WTC11 (cell line): ENCODE results near the gene CDH16. TPM values are rescaled to one million over a fixed set of nuclear protein-coding genes. Genes with fewer than 3 reads are reported as not detected.

ENCODE experiments used
- ATAC-seq: fragments of 200-7000 bp; cut with Tn5 transposase; 2 replicates; pipeline ENCODE4 v1.10.0; 2021; ENCODE audit warnings: mild to moderate bottlenecking, moderate library complexity
- CTCF ChIA-PET: fragments of 300-600 bp; sonication (Branson Sonifier 250); formaldehyde crosslinking; loops from one replicate; lab custom pipeline; 2021; ENCODE audit warnings: antibody characterized with exemption; lab: Charles Lee
- POLR2A ChIA-PET: fragments of 350-600 bp; sonication (Branson Sonifier 250); formaldehyde crosslinking; loops from one replicate; lab custom pipeline; 2021; ENCODE audit warnings: antibody characterized with exemption; lab: Charles Lee
- DNase-seq: peaks from one replicate; pipeline ENCODE4 v3.0.0; 2021; ENCODE audit warnings: low spot score
- H3K27ac Mint-ChIP-seq: 2 replicates; pipeline ENCODE4 v1.8.0; 2021; ENCODE audit warnings: mixed read lengths
- H3K27me3 Mint-ChIP-seq: 2 replicates; pipeline ENCODE4 v1.8.0; 2021; ENCODE audit warnings: low read depth, mild to moderate bottlenecking, moderate library complexity, mixed read lengths
- H3K36me3 Mint-ChIP-seq: 2 replicates; pipeline ENCODE4 v1.8.0; 2021; ENCODE audit warnings: mixed read lengths
- H3K4me1 Mint-ChIP-seq: 2 replicates; pipeline ENCODE4 v1.8.0; 2022; ENCODE audit warnings: mixed read lengths
- H3K4me3 Mint-ChIP-seq: 2 replicates; pipeline ENCODE4 v1.8.0; 2021; ENCODE audit warnings: mild to moderate bottlenecking, moderate library complexity, mixed read lengths
- H3K9me3 Mint-ChIP-seq: 2 replicates; pipeline ENCODE4 v1.8.0; 2021; ENCODE audit warnings: mixed read lengths
- FOXK1 ChIP-seq: sonication (generic); formaldehyde crosslinking; IDR thresholded peaks from 2 replicates; pipeline ENCODE4 v1.8.0; 2022; ENCODE audit warnings: mild to moderate bottlenecking, moderate library complexity, missing genetic modification reagents
- FOXP1 ChIP-seq: sonication (generic); formaldehyde crosslinking; IDR thresholded peaks from 2 replicates; pipeline ENCODE4 v1.8.0; 2022; ENCODE audit warnings: missing genetic modification reagents, mild to moderate bottlenecking, moderate library complexity, borderline replicate concordance
- GTF2I ChIP-seq: fragments of 250-450 bp; sonication (Bioruptor Pico); conservative IDR thresholded peaks from 2 replicates; pipeline ENCODE4 v1.4.0; 2021; ENCODE audit warnings: mild to moderate bottlenecking
- IRF2 ChIP-seq: sonication (generic); formaldehyde crosslinking; IDR thresholded peaks from 2 replicates; pipeline ENCODE4 v1.8.0; 2022; ENCODE audit warnings: low read depth, missing genetic modification reagents, borderline replicate concordance
- JAZF1 ChIP-seq: fragments of 250-450 bp; sonication (Bioruptor Pico); IDR thresholded peaks from 2 replicates; pipeline ENCODE4 v1.9.0; 2021; ENCODE audit warnings: moderate library complexity, mild to moderate bottlenecking, inconsistent platforms
- SMAD3 ChIP-seq: sonication (generic); formaldehyde crosslinking; IDR thresholded peaks from 2 replicates; pipeline ENCODE4 v1.8.0; 2022; ENCODE audit warnings: missing genetic modification reagents, mild to moderate bottlenecking, borderline replicate concordance
- TEAD4 ChIP-seq: sonication (generic); formaldehyde crosslinking; IDR thresholded peaks from 2 replicates; pipeline ENCODE4 v1.8.0; 2022; ENCODE audit warnings: mild to moderate bottlenecking, missing genetic modification reagents
- ZNF121 ChIP-seq: sonication (generic); formaldehyde crosslinking; IDR thresholded peaks from 2 replicates; pipeline ENCODE4 v1.8.0; 2023; ENCODE audit warnings: missing genetic modification reagents
- total RNA-seq: library from RNA; stranded (reverse); gene quantifications from 3 replicates; pipeline ENCODE4 v1.2.3, GENCODE V29; 2021
- TF ChIP-seq, protein P1 (sequence below): fragments of 250-450 bp; sonication (Bioruptor Pico); conservative IDR thresholded peaks from 2 replicates; pipeline ENCODE4 v1.9.0; 2021; ENCODE audit warnings: mild to moderate bottlenecking
- TF ChIP-seq, protein P2 (sequence below): sonication (generic); formaldehyde crosslinking; IDR thresholded peaks from 2 replicates; pipeline ENCODE4 v1.8.1; 2023; ENCODE audit warnings: mild to moderate bottlenecking, missing genetic modification reagents
- TF ChIP-seq, protein P3 (sequence below): sonication (generic); formaldehyde crosslinking; IDR thresholded peaks from 2 replicates; pipeline ENCODE4 v1.8.1; 2022; ENCODE audit warnings: mild to moderate bottlenecking, moderate library complexity, missing genetic modification reagents
- TF ChIP-seq, protein P4 (sequence below): sonication (generic); formaldehyde crosslinking; IDR thresholded peaks from 2 replicates; pipeline ENCODE4 v1.8.1; 2023; ENCODE audit warnings: mild to moderate bottlenecking, missing genetic modification reagents, moderate library complexity
- TF ChIP-seq, protein P5 (sequence below): sonication (generic); formaldehyde crosslinking; conservative IDR thresholded peaks from 2 replicates; pipeline ENCODE4 v1.8.1; 2022; ENCODE audit warnings: mild to moderate bottlenecking, missing genetic modification reagents
- TF ChIP-seq, protein P6 (sequence below): sonication (generic); formaldehyde crosslinking; IDR thresholded peaks from 2 replicates; pipeline ENCODE4 v1.8.1; 2023; ENCODE audit warnings: mild to moderate bottlenecking, missing genetic modification reagents
- TF ChIP-seq, protein P7 (sequence below): sonication (generic); formaldehyde crosslinking; IDR thresholded peaks from 2 replicates; pipeline ENCODE4 v1.8.0; 2022; ENCODE audit warnings: mild to moderate bottlenecking, missing genetic modification reagents

The CDH16 gene
- total RNA-seq, 1 experiment from 2014 or later = not detected

DNA sequence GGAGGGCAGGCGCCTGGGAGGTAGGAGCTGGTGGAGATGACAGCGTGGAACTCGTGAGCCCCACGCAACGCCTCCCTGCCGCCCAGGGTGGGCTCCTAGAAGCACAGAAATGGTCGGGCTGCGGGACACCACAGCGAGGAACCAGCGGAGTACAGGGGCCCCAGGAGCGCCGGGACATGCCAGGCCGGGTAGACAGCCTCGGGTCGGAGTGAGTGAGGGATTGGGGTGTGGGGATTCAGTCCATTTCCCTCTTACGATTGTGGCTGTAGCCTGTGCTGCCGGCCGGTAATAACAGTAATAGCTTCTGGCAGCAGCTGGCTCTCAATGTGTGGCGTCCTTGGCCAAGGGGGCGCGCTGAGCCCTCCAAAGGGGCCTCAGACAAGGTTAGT, 30.1 kb upstream of the CDH16 start:
- Mint-ChIP-seq H3K4me3 (peak overlapping the region; percentile 82), H3K27me3 (peaks cover 56% of the 10 kb centered on the region), H3K4me1 (peaks cover 14% of the 10 kb centered on the region), H3K9me3 (peaks cover 9% of the 10 kb centered on the region), H3K27ac (no peak overlapping the region), H3K36me3 (0 out of 2 replicates have a peak, but pooled peaks cover 5% of the 10 kb centered on the region)
- ChIA-PET CTCF (interaction anchor here (0.6 to 1.7 kb wide), 4 partner anchors 12 to 237 kb away, joined by 3 to 6 read pairs (median 4); partner anchors contain the start of gene CES3), POLR2A (no interaction called here)
- TF ChIP-seq GTF2I (CRISPR knock-in tag) (no peak), JAZF1 (no peak), FOXK1 (CRISPR knock-in tag) (no peak), TEAD4 (CRISPR knock-in tag) (no peak), SMAD3 (CRISPR knock-in tag) (no peak), FOXP1 (CRISPR knock-in tag) (no peak), IRF2 (CRISPR knock-in tag) (no peak)
- TF ChIP-seq, protein P1, sequence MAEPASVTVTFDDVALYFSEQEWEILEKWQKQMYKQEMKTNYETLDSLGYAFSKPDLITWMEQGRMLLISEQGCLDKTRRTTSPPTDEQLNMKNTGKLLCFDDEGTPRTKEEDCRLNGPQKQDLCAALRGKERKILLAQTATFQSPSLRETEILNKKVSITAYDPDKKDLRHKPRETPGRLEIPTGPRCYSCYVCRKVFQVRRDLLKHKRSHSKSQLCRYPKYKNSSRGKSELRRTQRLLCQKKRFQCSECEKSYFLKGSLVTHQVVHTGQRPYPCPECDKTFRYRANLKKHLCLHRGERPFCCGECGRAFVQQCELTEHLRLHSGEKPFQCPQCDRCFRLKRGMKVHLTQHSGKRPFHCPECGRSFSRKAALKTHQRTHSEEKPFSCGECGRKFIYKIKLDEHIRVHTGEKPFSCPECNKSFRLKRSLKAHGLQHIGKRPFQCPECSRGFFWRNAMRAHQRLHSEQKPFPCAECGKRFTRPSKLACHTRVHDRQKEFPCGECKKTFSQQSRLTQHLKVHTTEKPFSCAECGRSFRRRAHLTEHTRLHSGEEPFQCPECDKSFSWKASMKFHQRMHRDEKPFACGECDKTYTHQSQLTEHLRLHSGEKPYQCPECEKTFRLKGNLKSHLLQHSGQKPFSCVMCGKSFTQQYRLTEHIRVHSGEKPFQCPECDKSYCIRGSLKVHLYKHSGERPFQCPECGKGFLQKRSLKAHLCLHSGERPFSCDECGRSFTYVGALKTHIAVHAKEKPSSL (CRISPR knock-in tag) = no peak
- TF ChIP-seq, protein P2, sequence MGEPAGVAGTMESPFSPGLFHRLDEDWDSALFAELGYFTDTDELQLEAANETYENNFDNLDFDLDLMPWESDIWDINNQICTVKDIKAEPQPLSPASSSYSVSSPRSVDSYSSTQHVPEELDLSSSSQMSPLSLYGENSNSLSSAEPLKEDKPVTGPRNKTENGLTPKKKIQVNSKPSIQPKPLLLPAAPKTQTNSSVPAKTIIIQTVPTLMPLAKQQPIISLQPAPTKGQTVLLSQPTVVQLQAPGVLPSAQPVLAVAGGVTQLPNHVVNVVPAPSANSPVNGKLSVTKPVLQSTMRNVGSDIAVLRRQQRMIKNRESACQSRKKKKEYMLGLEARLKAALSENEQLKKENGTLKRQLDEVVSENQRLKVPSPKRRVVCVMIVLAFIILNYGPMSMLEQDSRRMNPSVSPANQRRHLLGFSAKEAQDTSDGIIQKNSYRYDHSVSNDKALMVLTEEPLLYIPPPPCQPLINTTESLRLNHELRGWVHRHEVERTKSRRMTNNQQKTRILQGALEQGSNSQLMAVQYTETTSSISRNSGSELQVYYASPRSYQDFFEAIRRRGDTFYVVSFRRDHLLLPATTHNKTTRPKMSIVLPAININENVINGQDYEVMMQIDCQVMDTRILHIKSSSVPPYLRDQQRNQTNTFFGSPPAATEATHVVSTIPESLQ (CRISPR knock-in tag) = no peak
- TF ChIP-seq, protein P3, sequence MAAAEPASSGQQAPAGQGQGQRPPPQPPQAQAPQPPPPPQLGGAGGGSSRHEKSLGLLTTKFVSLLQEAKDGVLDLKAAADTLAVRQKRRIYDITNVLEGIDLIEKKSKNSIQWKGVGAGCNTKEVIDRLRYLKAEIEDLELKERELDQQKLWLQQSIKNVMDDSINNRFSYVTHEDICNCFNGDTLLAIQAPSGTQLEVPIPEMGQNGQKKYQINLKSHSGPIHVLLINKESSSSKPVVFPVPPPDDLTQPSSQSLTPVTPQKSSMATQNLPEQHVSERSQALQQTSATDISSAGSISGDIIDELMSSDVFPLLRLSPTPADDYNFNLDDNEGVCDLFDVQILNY (CRISPR knock-in tag) = no peak
- TF ChIP-seq, protein P4, sequence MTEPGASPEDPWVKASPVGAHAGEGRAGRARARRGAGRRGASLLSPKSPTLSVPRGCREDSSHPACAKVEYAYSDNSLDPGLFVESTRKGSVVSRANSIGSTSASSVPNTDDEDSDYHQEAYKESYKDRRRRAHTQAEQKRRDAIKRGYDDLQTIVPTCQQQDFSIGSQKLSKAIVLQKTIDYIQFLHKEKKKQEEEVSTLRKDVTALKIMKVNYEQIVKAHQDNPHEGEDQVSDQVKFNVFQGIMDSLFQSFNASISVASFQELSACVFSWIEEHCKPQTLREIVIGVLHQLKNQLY = no peak
- TF ChIP-seq, protein P5, sequence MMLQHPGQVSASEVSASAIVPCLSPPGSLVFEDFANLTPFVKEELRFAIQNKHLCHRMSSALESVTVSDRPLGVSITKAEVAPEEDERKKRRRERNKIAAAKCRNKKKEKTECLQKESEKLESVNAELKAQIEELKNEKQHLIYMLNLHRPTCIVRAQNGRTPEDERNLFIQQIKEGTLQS (CRISPR knock-in tag) = no peak
- TF ChIP-seq, protein P6, sequence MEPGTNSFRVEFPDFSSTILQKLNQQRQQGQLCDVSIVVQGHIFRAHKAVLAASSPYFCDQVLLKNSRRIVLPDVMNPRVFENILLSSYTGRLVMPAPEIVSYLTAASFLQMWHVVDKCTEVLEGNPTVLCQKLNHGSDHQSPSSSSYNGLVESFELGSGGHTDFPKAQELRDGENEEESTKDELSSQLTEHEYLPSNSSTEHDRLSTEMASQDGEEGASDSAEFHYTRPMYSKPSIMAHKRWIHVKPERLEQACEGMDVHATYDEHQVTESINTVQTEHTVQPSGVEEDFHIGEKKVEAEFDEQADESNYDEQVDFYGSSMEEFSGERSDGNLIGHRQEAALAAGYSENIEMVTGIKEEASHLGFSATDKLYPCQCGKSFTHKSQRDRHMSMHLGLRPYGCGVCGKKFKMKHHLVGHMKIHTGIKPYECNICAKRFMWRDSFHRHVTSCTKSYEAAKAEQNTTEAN (CRISPR knock-in tag) = no peak
- peak; percentile 8; the same call in 1 of the 2 replicates for ATAC-seq
- no peak for DNase-seq

DNA sequence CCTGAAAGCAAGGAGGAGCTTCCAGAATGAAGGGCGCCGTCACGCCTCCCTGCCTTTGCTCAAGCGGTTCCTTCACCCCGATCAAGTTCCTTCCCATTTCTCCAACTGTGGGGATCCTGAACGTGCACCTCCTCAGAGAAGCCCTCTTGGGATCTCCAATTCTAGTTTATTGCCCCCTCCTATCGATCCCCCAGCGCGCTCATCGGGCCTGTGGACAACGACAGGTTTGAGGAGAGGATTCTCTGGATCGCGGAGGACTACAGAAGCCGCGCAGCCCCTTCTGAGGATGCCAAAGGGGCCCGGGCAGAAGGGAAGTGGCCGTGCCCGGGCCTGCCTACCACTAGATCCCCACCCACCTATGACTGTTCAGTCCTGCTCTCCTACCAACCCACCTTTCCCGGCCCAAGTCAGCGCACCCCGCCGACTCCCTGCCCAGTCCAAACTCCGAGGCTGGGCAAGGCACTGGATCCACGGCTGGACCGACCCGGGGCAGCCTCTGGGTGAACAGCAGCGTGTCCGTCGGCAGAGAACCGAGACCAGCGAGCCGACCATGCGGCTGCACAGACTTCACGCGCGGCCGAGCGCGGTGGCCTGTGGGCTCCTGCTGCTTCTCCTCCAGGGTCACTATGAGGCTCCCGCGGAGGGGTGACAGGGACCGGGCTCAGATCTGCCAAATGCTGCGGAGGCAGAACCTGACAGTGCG, 29.6 kb upstream of the CDH16 start:
- ChIA-PET CTCF (interaction anchor here (0.6 to 2.5 kb wide), 6 partner anchors 13 to 237 kb away, joined by 3 to 9 read pairs (median 3); partner anchors contain the start of gene CES3), POLR2A (no interaction called here)
- Mint-ChIP-seq H3K27me3 (peaks cover 55% of the 10 kb centered on the region), H3K36me3 (peaks cover 5% of the 10 kb centered on the region; the same call in 1 of the 2 replicates), H3K4me3 (peak overlapping the region; percentile 82)
- TF ChIP-seq, protein P7, sequence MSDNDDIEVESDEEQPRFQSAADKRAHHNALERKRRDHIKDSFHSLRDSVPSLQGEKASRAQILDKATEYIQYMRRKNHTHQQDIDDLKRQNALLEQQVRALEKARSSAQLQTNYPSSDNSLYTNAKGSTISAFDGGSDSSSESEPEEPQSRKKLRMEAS (CRISPR knock-in tag) = peak; percentile 57; the same call in 1 of the 2 replicates
- TF ChIP-seq ZNF121 = no peak
- TF ChIP-seq, all 79 proteins: peak for 1
- Mint-ChIP-seq H3K9me3 (peaks cover 9% of the 10 kb centered on the region), H3K27ac (no peak overlapping the region), H3K4me1 (peaks cover 12% of the 10 kb centered on the region)
- ATAC-seq (peak; percentile 18), DNase-seq (no peak)
